GM19372 (cell line): Measurements from ENCODE around the gene PRMT1.

Source experiments
- ATAC-seq: cut with Tn5 transposase; IDR thresholded peaks from one replicate; pipeline ENCODE4 v1.9.1; 2021; ENCODE audit warnings: mild to moderate bottlenecking, low read depth, moderate library complexity; ENCODE audit not compliant: unreplicated experiment

PRMT1 gene

GRCh38 chr19:49666120-49666444, 11.0 kb upstream of the PRMT1 start:
- ATAC-seq, result no peak

- no peak for ATAC-seq
Measured at GRCh38 chr19:49667473-49667872, 9.6 kb upstream of the PRMT1 start.

GRCh38 chr19:49669516-49669915, 7.6 kb upstream of the PRMT1 start:
- ATAC-seq, result no peak

GRCh38 chr19:49672131-49672919, 4.7 kb upstream of the PRMT1 start:
- ATAC-seq, result no peak

- no peak for ATAC-seq
Measured at GRCh38 chr19:49676136-49676783, 811 bp upstream of the PRMT1 start.

- ATAC-seq, result peak; percentile 75
Measured at GRCh38 chr19:49676784-49677230, 264 bp upstream of the PRMT1 start.

GRCh38 chr19:49677901-49678674, 1.0 kb downstream of the PRMT1 start:
- ATAC-seq, result no peak

GRCh38 chr19:49678985-49679770, 2.1 kb downstream of the PRMT1 start:
- ATAC-seq, result no peak

GRCh38 chr19:49679771-49680413, 2.8 kb downstream of the PRMT1 start:
- no peak for ATAC-seq

GRCh38 chr19:49680421-49681351, 3.6 kb downstream of the PRMT1 start:
- no peak for ATAC-seq

GRCh38 chr19:49681830-49682229, 4.8 kb downstream of the PRMT1 start:
- ATAC-seq, result no peak

GRCh38 chr19:49682274-49682673, 5.2 kb downstream of the PRMT1 start:
- ATAC-seq, result no peak

GRCh38 chr19:49683814-49684250, 6.8 kb downstream of the PRMT1 start:
- no peak for ATAC-seq

GRCh38 chr19:49684251-49684982, 7.3 kb downstream of the PRMT1 start:
- no peak for ATAC-seq

GRCh38 chr19:49684983-49685553, 8.0 kb downstream of the PRMT1 start:
- no peak for ATAC-seq

- no peak for ATAC-seq
Measured at GRCh38 chr19:49685845-49686332, 8.8 kb downstream of the PRMT1 start.

GRCh38 chr19:49686503-49687088, 9.5 kb downstream of the PRMT1 start:
- ATAC-seq, result no peak
